NCI-H774 (cell line): ENCODE measurements around the gene ARL14.
A peak's percentile ranks its signal among the peaks of the same experiment; 100 is the strongest.

Experiments
- DNase-seq: peaks from one replicate; lab custom pipeline; 2025; lab: John Stamatoyannopoulos, UW

The ARL14 gene

GRCh38 chr3:160676547-160677303 lies at the start of gene ARL14:
ARL14 (plus strand) TSS chr3:160677160; CDS start chr3:160677347, 187 bp downstream.
- DNase-seq = no peak

GRCh38 chr3:160629491-160629890 lies 47.5 kb upstream of the ARL14 start:
- DNase-seq = no peak

- DNase-seq = no peak
These were observed 43.4 kb upstream of the ARL14 start for GRCh38 chr3:160633361-160634083.

DNA sequence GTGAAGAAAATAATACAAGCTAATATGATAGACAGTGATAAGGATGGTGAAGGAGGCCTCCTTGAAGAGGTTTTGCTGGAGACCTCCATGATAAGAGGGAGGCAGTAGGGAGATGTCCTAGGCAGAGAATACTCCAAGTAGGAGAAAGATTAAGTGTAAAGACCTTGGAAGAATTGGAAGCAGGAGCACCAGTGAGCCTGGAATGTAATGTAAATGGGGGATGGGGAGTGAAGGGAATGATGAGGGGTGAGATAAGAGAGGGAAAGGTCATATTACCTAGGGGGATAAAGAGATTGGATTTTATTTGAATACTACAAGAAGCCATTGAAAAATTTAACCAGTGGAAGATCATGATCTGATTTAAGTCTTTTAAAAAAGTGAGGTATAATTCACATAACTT lies 41.7 kb upstream of the ARL14 start:
- no peak for DNase-seq

DNA sequence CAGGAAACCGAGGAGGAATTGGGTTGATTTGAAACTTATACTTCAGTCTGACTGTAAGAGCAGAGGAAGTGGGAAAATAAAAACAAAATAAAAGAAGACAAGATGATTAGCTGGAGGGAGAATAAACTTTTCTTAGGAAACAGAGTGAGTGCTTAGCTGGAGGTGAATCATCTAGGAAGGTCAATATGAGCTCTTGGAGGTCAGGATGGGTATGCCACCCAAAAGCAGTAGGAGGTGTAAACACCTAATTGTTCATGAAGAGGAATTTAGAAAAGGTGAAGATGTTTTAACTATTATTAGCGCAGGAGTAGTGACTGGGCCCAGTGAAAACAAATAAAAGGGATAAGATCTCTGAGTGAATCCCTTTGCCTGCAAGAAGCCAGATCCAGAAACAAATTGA lies 39.9 kb upstream of the ARL14 start:
- no peak for DNase-seq

GRCh38 chr3:160638184-160638583 lies 38.8 kb upstream of the ARL14 start:
- no peak for DNase-seq

GRCh38 chr3:160641665-160642309 lies 35.2 kb upstream of the ARL14 start:
- no peak for DNase-seq

DNA sequence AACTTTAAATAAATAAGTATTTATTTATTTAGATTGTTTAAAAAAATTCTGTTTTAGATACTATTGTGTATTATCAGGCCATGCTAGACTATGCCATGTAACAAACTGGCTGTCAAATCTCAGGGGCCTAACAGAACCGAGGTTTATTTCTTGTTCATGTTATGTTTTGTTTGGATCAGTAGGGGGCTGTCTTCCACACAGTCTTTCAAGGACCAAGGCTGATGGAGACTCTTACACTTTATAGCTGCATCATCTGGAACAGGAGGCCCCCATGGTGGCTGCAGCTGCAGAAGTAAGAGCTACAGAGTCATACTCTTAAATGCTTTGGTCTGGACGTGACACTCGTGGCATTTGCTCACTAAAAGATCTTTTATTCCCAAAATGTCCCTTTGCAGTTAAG lies 33.0 kb upstream of the ARL14 start:
- no peak for DNase-seq

DNA sequence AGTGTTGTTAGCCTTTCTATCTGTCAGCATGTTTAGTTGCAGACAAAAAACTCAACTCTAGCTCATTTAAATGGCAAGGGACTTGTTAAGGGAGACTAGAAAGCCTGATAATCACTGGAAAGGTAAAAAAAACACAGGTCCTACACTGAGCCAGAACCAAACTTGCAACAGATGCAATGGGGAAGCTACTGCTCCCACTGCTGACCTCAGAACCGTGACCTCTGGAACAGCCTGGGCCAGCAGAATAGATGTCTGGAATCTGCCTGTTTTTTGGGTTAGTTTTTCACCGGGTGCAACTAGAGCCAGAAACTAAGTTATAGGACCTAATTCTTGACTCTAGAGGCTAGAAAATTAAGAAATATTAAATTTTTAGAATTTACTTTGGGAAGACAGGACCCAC lies 32.5 kb upstream of the ARL14 start:
- no peak for DNase-seq

DNA sequence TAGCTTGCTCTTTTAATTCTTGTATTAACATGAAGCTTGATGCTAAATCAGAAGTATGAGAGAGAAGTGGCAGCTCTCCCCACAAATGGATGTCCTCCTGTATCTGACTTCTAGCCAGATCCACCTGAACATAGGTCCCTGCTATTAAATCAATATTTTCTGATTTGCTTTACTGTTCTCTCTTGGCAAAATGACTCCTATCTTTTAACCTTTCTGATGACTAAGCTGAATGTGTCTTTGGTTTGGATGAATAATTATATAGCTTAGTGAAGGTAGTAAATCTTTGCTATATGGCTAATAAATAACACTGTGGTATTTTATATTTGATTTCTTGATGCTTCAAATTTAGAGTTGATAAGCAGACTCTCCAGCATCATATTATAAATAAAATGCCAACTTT lies 28.3 kb upstream of the ARL14 start:
- no peak for DNase-seq

DNA sequence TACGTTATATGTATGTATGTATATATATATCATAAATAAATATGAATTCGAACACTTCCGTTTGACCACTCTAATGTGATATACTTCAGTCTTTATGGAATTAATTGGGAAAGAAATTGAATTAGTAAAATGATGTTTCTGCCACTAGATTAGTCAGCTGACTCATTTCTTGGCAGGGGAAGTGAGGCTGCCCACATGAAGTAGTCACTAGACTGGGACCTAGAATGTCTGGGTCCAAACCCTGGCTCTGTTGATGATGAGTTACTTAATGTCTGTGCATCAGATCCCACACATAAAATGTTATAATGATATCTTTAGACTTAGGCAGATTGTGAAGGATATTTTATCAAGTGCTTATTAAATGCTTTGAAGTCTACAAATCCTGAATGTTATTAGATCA lies 27.4 kb upstream of the ARL14 start:
- DNase-seq = no peak

GRCh38 chr3:160653512-160653911 lies 23.4 kb upstream of the ARL14 start:
- DNase-seq = no peak

GRCh38 chr3:160660902-160661301 lies 16.1 kb upstream of the ARL14 start:
- DNase-seq = no peak

GRCh38 chr3:160661660-160662059 lies 15.3 kb upstream of the ARL14 start:
- peak; percentile 71 for DNase-seq

- DNase-seq = no peak
These were observed 11.7 kb upstream of the ARL14 start for GRCh38 chr3:160665231-160665630.

DNA sequence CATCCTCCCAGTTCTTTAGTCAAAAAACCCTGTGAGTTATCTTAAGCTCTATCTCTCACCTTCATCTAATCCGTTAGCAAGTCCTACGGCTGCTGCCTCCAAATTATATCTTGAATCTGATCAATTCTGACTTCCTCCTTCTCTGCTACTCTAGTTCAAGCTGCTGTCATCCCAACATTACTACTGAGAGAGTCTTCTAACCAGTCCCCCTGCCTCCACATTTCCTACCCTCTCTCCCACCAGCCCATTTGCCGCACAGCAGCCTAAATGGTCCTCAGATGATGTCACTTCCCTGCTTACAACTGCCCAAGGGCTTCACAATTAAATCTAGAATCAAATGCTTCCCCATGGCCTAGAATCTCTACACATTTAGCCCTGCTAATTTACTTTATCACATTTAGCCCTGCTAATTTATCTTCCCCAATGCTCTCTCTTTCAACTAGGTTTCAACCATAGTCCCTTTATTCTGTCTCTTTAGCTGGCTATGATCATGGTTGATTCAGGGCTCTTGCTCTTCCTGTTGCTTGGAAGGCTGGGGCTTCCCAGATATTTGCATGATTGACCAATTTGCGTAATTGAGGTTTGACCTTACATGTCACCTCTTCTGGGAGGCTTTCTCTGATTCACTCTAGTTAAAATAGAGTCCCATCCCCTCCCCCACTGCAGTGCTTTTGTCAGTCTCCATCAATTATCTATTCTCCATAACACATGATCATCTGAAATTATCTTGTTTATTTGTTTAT lies 11.0 kb upstream of the ARL14 start:
- no peak for DNase-seq

DNA sequence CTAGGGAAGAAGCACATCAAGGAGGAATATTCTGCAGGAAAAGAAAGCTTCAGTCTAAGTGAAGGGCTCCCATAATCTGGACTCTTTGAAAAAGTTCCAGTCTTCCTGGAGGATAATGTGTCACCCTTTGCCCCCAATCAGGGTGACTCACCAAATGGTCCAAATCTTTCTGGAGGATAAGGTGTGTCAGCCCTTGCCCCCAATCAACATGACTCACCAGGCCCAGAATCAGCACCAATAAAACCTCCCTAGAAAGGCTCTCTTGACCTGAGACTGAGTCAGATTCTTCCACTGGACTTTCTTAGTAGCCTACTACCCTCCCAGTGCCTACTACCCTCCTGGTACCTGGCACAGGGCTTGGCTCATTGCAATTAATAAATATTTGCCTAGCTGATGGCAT lies 9.5 kb upstream of the ARL14 start:
- DNase-seq = no peak

GRCh38 chr3:160668454-160668853 lies 8.5 kb upstream of the ARL14 start:
- DNase-seq = no peak

- DNase-seq = no peak
These were observed 5.7 kb upstream of the ARL14 start for GRCh38 chr3:160671231-160671630.

- no peak for DNase-seq
These were observed 5.0 kb upstream of the ARL14 start for GRCh38 chr3:160671995-160672394.

DNA sequence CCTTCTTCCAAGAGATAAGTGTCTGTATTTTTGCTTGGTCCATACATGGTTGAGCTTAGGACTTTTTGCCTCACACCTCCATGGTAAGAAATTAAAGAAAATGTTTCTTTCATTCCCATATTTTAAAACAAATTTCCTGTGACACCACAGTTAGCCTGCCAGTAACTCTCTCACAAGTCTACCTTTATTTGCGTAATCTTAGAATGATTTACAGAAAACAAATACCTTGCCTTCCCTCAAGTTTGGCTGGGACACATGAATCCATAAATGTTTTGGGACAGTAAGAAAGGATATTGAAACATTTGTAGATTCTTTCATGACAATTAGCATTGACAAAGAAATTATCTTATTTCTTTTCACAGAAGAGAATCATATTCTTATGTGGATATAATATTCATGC lies 3.8 kb upstream of the ARL14 start:
- no peak for DNase-seq

DNA sequence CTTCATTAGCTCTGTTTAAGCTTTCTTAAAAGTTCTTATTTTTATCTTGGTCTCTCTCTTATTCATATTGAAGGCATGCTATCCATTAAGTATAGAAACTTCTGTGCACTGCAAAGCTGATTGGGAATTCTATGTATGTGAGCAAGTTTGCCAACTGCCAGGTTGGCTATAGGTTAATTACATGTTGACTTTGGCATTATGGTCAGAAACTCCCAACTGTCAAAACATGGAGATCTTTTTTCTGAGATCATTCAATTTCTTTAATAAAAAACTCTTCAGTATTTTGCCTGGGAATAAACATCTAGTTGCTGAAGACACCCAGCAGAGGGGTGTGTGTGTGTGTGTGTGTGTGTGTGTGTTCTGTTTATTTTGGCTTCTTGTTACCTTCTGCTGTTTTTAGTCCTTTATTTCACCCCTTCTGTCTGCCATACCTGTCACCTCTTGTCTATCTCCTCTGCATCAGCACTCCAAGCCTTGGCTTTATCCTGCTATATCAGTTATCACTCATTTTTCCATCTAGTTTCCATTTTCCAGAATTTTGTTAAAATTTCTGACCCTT lies 1.3 kb upstream of the ARL14 start:
- no peak for DNase-seq
